HL-60 (cell line): ENCODE results near the gene TSC22D1.

ENCODE experiments used
- POLR2AphosphoS5 ChIP-seq: IDR thresholded peaks from 2 replicates; pipeline ENCODE4 v1.6.1; 2012; ENCODE audit warnings: low read depth
- SPI1 ChIP-seq: IDR thresholded peaks from 2 replicates; pipeline ENCODE4 v1.6.1; 2012; ENCODE audit warnings: low read depth, mild to moderate bottlenecking, borderline replicate concordance
- TF ChIP-seq, protein P1 (sequence below): IDR thresholded peaks from one replicate; pipeline ENCODE4 v1.5.1; 2011; ENCODE audit warnings: low read length, control low read depth, inconsistent platforms; ENCODE audit not compliant: insufficient read depth
- TF ChIP-seq, protein P2 (sequence below): IDR thresholded peaks from 2 replicates; pipeline ENCODE4 v1.6.1; 2012; ENCODE audit warnings: low read depth; ENCODE audit not compliant: insufficient replicate concordance

DNA sequence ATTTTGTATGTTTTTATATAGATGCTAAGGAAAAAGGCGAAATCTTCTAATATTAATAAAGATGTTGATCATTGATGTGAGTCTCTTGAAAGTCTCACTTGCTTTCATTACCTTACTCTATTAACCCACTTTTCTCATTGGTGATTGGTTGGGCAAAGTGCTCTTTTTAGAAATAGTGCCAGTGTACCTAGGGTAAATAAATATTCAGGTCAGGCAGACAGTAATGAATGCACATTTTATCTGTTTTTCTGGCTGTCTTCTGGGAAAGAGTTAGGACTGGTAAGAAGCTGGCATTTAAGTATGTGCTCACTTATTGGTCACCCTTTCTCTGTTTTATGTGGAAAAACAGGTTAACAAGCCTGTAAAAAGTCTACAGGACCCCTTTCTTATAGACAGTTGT lies 191.4 kb downstream of the TSC22D1 start:
- TF ChIP-seq, protein P1, sequence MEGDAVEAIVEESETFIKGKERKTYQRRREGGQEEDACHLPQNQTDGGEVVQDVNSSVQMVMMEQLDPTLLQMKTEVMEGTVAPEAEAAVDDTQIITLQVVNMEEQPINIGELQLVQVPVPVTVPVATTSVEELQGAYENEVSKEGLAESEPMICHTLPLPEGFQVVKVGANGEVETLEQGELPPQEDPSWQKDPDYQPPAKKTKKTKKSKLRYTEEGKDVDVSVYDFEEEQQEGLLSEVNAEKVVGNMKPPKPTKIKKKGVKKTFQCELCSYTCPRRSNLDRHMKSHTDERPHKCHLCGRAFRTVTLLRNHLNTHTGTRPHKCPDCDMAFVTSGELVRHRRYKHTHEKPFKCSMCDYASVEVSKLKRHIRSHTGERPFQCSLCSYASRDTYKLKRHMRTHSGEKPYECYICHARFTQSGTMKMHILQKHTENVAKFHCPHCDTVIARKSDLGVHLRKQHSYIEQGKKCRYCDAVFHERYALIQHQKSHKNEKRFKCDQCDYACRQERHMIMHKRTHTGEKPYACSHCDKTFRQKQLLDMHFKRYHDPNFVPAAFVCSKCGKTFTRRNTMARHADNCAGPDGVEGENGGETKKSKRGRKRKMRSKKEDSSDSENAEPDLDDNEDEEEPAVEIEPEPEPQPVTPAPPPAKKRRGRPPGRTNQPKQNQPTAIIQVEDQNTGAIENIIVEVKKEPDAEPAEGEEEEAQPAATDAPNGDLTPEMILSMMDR, result no peak
- TF ChIP-seq POLR2AphosphoS5 (no peak), SPI1 (no peak)
- TF ChIP-seq, protein P2, sequence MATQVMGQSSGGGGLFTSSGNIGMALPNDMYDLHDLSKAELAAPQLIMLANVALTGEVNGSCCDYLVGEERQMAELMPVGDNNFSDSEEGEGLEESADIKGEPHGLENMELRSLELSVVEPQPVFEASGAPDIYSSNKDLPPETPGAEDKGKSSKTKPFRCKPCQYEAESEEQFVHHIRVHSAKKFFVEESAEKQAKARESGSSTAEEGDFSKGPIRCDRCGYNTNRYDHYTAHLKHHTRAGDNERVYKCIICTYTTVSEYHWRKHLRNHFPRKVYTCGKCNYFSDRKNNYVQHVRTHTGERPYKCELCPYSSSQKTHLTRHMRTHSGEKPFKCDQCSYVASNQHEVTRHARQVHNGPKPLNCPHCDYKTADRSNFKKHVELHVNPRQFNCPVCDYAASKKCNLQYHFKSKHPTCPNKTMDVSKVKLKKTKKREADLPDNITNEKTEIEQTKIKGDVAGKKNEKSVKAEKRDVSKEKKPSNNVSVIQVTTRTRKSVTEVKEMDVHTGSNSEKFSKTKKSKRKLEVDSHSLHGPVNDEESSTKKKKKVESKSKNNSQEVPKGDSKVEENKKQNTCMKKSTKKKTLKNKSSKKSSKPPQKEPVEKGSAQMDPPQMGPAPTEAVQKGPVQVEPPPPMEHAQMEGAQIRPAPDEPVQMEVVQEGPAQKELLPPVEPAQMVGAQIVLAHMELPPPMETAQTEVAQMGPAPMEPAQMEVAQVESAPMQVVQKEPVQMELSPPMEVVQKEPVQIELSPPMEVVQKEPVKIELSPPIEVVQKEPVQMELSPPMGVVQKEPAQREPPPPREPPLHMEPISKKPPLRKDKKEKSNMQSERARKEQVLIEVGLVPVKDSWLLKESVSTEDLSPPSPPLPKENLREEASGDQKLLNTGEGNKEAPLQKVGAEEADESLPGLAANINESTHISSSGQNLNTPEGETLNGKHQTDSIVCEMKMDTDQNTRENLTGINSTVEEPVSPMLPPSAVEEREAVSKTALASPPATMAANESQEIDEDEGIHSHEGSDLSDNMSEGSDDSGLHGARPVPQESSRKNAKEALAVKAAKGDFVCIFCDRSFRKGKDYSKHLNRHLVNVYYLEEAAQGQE, result no peak
